ENCODE measurements around the gene ZNF570.

ZNF570 gene

GRCh38 chr19:37468961-37469777 lies at the start of gene ZNF570:
TSS of gene ZNF570 (plus strand) at chr19:37469356. CDS start at chr19:37470355, 999 bp downstream.
- peak; percentile 83 for DNase-seq

GRCh38 chr19:37452500-37453245 lies 16.5 kb upstream of the ZNF570 start:
- no peak for DNase-seq

DNA sequence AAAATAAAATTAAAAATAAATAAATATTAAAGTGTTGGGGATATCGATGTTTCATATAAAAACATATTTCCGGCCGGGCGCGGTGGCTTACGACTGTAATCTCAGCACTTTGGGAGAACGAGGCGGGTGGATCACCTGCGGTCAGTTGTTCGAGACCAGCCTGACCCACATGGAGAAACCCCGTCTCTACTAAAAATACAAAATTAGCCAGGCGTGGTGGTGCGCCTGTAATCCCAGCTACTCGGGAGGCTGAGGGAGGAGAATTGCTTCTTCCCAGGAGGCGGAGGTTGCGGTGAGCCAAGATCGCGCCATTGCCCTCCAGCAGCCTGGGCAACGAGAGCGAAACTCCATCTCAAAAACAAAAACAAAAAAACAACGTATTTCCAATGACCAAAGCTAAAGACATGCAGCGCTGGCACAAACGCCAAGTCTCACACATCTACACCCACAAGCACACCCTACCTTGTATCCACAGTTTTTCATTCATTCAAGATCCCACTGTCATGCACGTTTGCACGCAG lies 2.8 kb upstream of the ZNF570 start:
- no peak for DNase-seq

- DNase-seq, result peak; percentile 79
These were observed 2.2 kb upstream of the ZNF570 start, which contains the start of gene ZNF569 for GRCh38 chr19:37466798-37467607. TSS of gene ZNF569 (minus strand) at chr19:37467444. CDS start at chr19:37444921, 22,523 bp downstream.

DNA sequence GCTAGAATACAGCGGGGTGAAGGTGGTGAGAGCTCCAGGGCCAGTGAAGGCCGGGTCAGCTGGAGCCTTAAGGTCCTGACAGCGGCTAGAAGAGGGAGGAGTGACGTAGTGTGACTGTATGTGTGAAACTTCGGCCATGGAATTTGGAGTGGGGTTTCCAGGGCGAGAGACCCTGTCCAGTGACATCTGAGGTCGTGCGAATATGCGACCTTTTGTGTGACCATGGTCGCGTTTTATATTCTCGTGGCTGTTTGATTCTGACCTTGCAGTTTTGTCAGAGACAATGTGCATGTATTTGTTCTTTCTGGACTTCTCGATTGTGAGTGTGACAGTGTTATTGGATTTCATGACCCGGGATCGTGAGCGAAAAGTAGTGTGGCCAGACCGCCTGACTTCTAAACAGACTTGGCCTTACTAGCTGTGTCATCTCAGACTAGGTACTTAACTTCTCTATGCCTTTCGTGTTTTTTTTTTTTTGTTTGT lies 1.5 kb upstream of the ZNF570 start:
- no peak for DNase-seq

DNA sequence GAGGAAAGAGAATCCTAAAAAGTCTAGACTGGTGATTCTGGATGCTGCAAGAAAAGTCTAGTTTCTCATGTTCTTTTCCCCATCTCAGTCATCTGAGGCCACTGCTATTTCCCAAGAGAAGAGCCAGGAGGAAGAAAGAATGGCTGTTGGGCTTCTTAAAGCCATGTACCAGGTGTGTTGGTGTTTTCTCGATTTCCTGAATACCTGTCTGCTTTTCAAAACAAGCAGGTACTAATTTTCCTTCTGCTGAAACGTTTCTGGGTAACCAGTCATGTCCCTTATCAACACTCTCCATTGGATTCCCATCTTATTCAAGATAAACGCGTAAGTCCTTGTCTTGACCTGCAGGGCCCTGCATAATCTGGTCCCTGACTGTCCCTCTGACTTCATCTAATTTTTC lies 1.1 kb downstream of the ZNF570 start:
- DNase-seq, result no peak

GRCh38 chr19:37472165-37472564 lies 3.0 kb downstream of the ZNF570 start:
- no peak for DNase-seq

- DNase-seq, result no peak
These were observed 15.4 kb downstream of the ZNF570 start for GRCh38 chr19:37484406-37485168.

- DNase-seq, result no peak
These were observed 23.1 kb downstream of the ZNF570 start for GRCh38 chr19:37492213-37492612.

GRCh38 chr19:37505958-37506386 lies 36.8 kb downstream of the ZNF570 start:
- DNase-seq, result no peak

- peak; percentile 78 for DNase-seq
These were observed 37.4 kb downstream of the ZNF570 start, which contains the start of gene ZNF793 for GRCh38 chr19:37506387-37507166. TSS of gene ZNF793 (plus strand) at chr19:37506939. CDS start at chr19:37523440, 16,501 bp downstream.

DNA sequence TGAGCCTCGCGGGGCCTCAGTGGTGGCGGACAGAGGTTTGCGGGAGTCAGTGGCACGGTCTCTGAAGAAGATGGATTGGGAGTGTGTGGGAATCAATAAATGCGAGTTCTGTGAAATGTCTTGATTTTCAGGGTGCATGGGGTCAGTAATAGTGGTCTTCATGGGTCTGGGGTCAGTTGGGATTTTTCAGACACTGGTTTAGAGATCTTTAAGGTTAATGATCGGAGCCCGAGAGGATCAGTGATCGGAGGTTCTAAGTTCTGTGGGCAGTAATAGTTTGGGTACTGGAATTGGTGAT lies 38.0 kb downstream of the ZNF570 start:
- DNase-seq, result no peak

- no peak for DNase-seq
These were observed 42.0 kb downstream of the ZNF570 start for GRCh38 chr19:37511186-37511585.

- DNase-seq, result no peak
These were observed 42.7 kb downstream of the ZNF570 start for GRCh38 chr19:37511821-37512220.

GRCh38 chr19:37513397-37513796 lies 44.2 kb downstream of the ZNF570 start:
- DNase-seq, result no peak

GRCh38 chr19:37519890-37520289 lies 50.7 kb downstream of the ZNF570 start:
- DNase-seq, result no peak

DNA sequence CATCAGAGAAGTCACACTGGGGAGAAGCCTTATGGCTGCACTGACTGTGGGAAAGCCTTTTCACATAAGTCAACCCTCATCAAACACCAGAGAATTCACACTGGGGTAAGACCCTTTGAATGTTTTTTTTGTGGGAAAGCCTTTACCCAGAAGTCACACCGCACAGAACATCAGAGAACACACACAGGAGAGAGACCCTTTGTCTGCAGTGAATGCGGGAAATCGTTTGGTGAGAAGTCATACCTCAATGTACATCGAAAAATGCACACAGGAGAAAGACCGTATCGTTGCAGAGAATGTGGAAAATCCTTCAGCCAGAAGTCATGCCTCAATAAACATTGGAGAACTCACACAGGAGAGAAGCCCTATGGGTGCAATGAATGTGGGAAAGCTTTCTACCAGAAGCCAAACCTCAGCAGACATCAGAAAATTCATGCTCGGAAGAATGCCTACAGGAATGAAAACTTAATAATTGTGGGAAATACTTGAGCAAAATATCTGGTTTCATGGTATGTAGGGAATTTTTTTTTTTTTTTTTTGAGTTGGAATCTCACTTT lies 68.3 kb downstream of the ZNF570 start:
- DNase-seq, result no peak

Data from stimulated activated CD4-positive, alpha-beta T cell treated with anti-CD3 and anti-CD28 coated beads, Interleukin-12 subunit alpha, Interleukin-12 subunit beta, amount 100 ng/mL, for 4 hours (primary cell).